DND-41 (cell line): ENCODE results near the gene ARHGAP26.

Experiments
- ATAC-seq: fragments of 200-7000 bp; cut with Tn5 transposase; 3 replicates; pipeline ENCODE4 v1.9.1; 2021; ENCODE audit warnings: low read depth; ENCODE audit not compliant: insufficient read depth
- DNase-seq: peaks from one replicate; pipeline ENCODE4 v3.0.0-alpha.2; 2020
- H2AFZ ChIP-seq: 2 replicates; pipeline ENCODE4 v1.6.0; 2012; ENCODE audit warnings: low read depth, low read length
- H3K27ac ChIP-seq: 2 replicates; pipeline ENCODE4 v1.5.1; 2012; ENCODE audit warnings: low read length, inconsistent platforms
- H3K27me3 ChIP-seq: fragments of 200-600 bp; sonication (generic); 2 replicates; pipeline ENCODE4 v1.6.0; 2012; ENCODE audit warnings: low read length, mild to moderate bottlenecking, inconsistent platforms; ENCODE audit not compliant: insufficient read depth, poor library complexity
- H3K36me3 ChIP-seq: 2 replicates; pipeline ENCODE4 v1.5.1; 2012; ENCODE audit warnings: low read length, inconsistent platforms; ENCODE audit not compliant: insufficient read depth
- H3K4me1 ChIP-seq: 2 replicates; pipeline ENCODE4 v1.5.1; 2012; ENCODE audit warnings: mild to moderate bottlenecking, low read length; ENCODE audit not compliant: insufficient read depth
- H3K4me2 ChIP-seq: 2 replicates; pipeline ENCODE4 v1.6.0; 2012; ENCODE audit warnings: mild to moderate bottlenecking, moderate library complexity, low read length, inconsistent platforms; ENCODE audit not compliant: insufficient read depth
- H3K4me3 ChIP-seq, 2 experiments: fragments of 200-600 bp in 1 of 2; shearing (Covaris generic) in 1 of 2; 2 replicates each; pipeline ENCODE4 v1.5.1; 2012 to 2016; ENCODE audit warnings: inconsistent platforms in 2 of 2, low read length in 2 of 2, mild to moderate bottlenecking in 2 of 2, low read depth in 1 of 2, moderate library complexity in 1 of 2
- H3K79me2 ChIP-seq: 2 replicates; pipeline ENCODE4 v1.6.0; 2012; ENCODE audit warnings: low read length, inconsistent platforms; ENCODE audit not compliant: insufficient read depth
- H3K9ac ChIP-seq: 2 replicates; pipeline ENCODE4 v1.6.0; 2012; ENCODE audit warnings: low read depth, mild to moderate bottlenecking, inconsistent platforms, low read length, moderate library complexity
- H3K9me3 ChIP-seq: 2 replicates; pipeline ENCODE4 v1.5.1; 2012; ENCODE audit warnings: low read length, moderate library complexity, mild to moderate bottlenecking, inconsistent platforms; ENCODE audit not compliant: insufficient read depth, severe bottlenecking
- H4K20me1 ChIP-seq: 2 replicates; pipeline ENCODE4 v1.6.0; 2012; ENCODE audit warnings: low read length; ENCODE audit not compliant: insufficient read depth
- CTCF ChIP-seq: IDR thresholded peaks from 2 replicates; pipeline ENCODE4 v1.5.1; 2012; ENCODE audit warnings: borderline replicate concordance, low read length, moderate library complexity, mild to moderate bottlenecking; ENCODE audit not compliant: poor library complexity, severe bottlenecking; ENCODE audit errors: extremely low read depth
- EZH2 ChIP-seq: IDR thresholded peaks from 3 replicates; pipeline ENCODE4 v1.6.1; 2012; ENCODE audit warnings: borderline replicate concordance, low read depth, mild to moderate bottlenecking, moderate library complexity, low read length, inconsistent platforms; ENCODE audit not compliant: severe bottlenecking

ARHGAP26 gene

GRCh38 chr5:143262393-143263174 is 492.4 kb downstream of the ARHGAP26 start:
- TF ChIP-seq CTCF, result no peak
- TF ChIP-seq EZH2, result no peak
- H2AFZ ChIP-seq, result no peak overlapping the region
- H3K9me3 ChIP-seq, result no peaks in the 10 kb centered on the region
- H3K27me3 ChIP-seq, result no peaks in the 10 kb centered on the region
- H3K36me3 ChIP-seq, result no peaks in the 10 kb centered on the region
- H3K9ac ChIP-seq, result no peak overlapping the region
- H3K79me2 ChIP-seq, result no peaks in the 10 kb centered on the region
- no peak overlapping the region for H3K4me2 ChIP-seq
- H4K20me1 ChIP-seq, result no peaks in the 10 kb centered on the region
- no peaks in the 10 kb centered on the region for H3K4me1 ChIP-seq
- DNase-seq (no peak), ATAC-seq (no peak)
- H3K27ac ChIP-seq, result no peak overlapping the region
- no peak overlapping the region for H3K4me3 ChIP-seq

- H4K20me1 ChIP-seq, result no peaks in the 10 kb centered on the region
- ATAC-seq (no peak), DNase-seq (no peak)
- H3K9me3 ChIP-seq, result no peaks in the 10 kb centered on the region
- H3K27me3 ChIP-seq, result no peaks in the 10 kb centered on the region
- H3K4me2 ChIP-seq, result no peak overlapping the region
- no peak for TF ChIP-seq CTCF
- TF ChIP-seq EZH2, result no peak
- no peaks in the 10 kb centered on the region for H3K79me2 ChIP-seq
- no peaks in the 10 kb centered on the region for H3K4me1 ChIP-seq
- no peak overlapping the region for H3K27ac ChIP-seq
- H3K36me3 ChIP-seq, result no peaks in the 10 kb centered on the region
- H3K4me3 ChIP-seq, result no peak overlapping the region
- no peak overlapping the region for H3K9ac ChIP-seq
- H2AFZ ChIP-seq, result no peak overlapping the region
These were observed 493.2 kb downstream of the ARHGAP26 start for GRCh38 chr5:143263272-143263810.

GRCh38 chr5:143265995-143266394 is 495.8 kb downstream of the ARHGAP26 start:
- H3K79me2 ChIP-seq, result no peaks in the 10 kb centered on the region
- H3K9ac ChIP-seq, result no peak overlapping the region
- no peak for TF ChIP-seq EZH2
- no peak for TF ChIP-seq CTCF
- no peaks in the 10 kb centered on the region for H4K20me1 ChIP-seq
- ATAC-seq, result no peak
- no peak overlapping the region for H2AFZ ChIP-seq
- no peak overlapping the region for H3K4me3 ChIP-seq
- no peaks in the 10 kb centered on the region for H3K27me3 ChIP-seq
- no peaks in the 10 kb centered on the region for H3K4me1 ChIP-seq
- no peak for DNase-seq
- no peaks in the 10 kb centered on the region for H3K36me3 ChIP-seq
- H3K4me2 ChIP-seq, result no peak overlapping the region
- peaks cover 7% of the 10 kb centered on the region for H3K9me3 ChIP-seq
- no peak overlapping the region for H3K27ac ChIP-seq
